GM11168 (cell line): ENCODE data around the gene OSBPL1A.

Source experiments
- in situ Hi-C: fragments of 300-500 bp; cut with MboI; formaldehyde crosslinking; loops from one replicate; pipeline ENCODE4 v1.12.0; 2022; ENCODE audit warnings: low sequenced_read_pairs; ENCODE audit not compliant: unreplicated experiment

The OSBPL1A gene

DNA sequence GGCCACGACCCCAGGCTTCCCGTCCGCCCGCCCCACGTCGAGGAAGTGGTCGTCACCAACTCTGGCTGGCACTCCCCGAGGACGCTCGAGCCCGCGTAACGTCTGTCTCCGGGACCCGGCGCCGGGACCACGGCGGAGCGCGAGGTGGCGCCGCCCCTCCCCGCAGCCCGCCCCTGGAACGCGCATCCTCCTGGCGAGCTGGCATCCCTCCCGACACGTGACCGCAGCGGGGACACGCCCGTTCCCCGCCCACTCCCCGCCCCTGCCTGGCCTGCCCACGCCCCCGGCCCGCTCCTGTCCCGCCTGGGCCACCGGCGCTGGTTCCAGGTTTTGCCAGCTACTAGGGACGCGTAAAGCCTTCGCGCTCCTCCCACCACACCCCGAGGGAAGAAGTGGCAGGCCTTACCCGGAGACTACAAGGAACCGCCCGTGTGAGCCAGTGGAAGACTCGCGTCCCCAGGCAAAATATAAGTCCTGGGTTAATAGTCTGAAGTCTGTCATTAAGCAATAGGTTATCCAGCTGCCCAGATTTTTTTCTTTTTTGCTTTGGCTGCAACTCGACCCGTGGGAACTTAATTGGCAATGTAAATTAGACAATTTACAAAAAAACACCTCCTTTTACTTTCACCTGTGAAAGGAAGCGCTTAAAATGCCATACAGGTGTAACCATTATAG, at the start of gene OSBPL1A:
Gene OSBPL1A (minus strand): TSS at position 131 of the 675 bp plus-strand sequence. CDS start 20,291 bp downstream, outside the sequence.
- in situ Hi-C loops, result no loop called here

DNA sequence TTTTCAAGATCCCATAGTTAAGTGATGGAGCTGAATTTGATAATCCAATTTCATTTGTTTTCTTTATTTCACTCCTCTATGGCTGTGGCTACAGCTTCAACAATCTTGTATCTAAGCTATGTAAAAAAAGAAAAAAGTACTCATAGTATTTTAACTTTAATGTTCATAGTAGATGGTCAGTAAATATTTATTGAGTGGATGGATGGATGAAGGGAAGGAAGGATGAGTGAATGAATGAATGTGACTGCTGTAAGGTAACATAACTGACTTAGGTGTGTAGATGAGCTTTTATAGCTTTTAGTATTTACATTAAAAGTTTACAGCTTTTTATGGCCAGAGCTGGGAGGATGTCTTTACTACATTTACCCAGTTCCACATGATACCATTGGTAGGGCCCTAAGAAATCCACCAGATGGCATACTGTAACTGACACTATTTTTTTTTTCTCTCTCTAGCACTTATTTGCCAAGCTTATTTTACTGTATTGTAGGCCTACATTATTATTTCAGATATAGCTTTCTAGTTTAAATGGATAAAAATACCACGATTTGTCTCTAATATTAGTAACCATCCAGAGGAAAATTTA, 49.4 kb upstream of the OSBPL1A start:
- in situ Hi-C loops, result no loop called here

DNA sequence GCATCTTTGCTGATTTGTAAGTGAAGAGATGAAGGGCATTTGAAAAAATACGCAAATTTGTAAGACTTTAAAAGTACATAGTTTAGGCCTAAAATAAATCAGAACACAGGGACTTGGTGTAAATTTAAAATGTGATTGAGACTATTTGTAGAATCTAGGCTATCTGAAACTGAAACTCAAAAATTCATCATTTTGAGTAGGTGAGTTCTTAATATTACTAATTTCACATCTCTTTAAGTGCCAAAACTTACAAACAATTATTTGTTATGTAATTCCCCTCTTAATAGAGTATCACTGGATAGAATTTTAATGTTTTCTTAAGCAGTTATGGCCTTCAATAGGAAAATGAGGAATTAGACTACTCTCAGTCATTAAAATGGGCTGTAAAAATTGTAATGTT, 48.8 kb upstream of the OSBPL1A start:
- in situ Hi-C loops, result no loop called here

DNA sequence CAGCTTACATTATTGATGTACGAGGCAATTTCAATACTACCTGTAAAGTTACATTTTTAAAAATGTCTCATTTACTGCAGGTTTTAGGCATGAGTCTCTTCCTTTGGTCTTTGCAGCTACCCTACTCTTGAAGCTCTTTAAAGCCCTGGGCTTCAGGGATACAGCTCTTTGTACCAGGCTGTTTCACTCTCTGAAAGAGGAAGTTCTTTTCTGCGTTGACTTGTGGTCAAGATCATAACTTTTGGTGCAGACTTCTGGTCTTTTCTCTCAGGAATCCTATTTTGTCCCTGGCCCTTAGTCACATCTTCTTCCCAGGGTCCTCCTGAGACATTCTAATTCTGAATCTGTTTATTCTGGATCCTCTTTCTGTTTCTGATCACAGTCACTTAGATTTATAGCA, 46.2 kb upstream of the OSBPL1A start:
- in situ Hi-C loops, result no loop called here

DNA sequence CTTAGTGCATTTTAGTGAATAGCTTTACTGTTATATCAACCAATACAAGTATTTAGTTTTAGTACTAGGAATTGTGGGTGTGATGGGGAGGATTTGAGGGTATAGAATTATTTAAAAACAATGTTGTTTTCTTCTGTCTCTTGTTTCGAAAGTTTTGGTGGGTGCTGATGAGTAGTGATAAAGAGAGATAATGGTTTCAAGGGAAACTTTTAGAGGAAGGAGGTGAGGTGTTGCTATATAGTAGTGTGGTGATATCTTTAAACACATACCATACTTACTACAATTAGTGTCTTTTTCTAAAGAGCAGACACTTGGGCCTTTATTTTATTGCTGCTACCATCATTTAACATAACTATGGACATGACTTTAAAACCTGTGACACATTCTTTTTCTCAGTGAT, 39.3 kb upstream of the OSBPL1A start:
- in situ Hi-C loops, result no loop called here

DNA sequence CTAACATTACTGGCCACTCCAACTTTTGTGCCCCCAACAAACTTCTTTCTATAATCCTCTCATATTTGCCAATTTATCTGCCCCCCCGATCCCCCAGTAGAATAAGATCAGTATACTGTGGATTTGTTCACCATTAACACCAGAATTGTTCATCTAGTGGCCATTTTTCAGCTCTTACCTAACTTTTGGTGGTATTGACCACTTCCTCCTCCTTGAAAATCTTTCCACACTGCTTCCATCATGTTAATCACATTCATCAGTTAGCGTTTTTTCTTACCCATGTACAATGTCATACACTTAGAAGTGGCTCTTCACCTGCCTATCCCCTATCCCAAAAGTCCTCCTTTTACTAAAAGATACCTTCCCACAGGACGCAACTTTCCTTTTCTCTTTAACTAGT, 35.0 kb upstream of the OSBPL1A start:
- in situ Hi-C loops, result no loop called here

DNA sequence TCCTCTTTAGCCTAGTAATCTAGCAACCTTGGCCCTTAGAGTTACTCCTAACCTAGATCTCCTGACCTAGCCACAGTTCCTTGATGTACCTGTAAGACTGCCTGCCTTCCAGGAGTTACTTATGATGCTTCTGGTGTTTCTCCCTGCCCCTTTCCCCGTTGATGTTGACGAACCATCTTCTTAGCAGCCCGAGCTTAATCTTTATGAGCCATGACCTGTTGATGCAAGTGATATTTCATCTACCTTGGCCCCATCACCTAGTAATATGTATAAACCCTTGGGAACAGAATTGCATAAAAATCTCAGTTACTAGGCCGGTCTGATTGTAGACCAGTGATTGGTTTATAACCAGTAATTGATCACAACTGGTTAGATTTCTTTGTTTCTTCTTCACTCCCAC, 31.6 kb upstream of the OSBPL1A start:
- in situ Hi-C loops, result no loop called here

DNA sequence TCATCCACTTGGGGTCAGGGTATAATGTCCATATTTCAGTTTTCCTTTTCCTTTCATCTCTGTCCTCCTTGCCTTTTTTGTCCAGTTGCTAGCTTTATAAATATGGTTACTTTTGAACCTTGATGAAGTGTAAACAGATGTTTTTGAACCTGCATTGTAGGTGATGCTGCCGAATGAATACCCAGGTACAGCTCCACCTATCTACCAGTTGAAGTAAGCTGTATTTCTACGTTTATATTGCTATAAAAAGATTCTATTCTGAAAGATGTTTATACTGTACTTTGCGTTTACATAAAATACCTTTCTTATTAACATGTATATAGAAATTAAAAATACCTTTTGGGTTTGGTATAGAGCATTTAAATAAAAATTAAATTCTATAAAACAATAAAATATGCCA, 31.1 kb upstream of the OSBPL1A start:
- in situ Hi-C loops, result no loop called here

DNA sequence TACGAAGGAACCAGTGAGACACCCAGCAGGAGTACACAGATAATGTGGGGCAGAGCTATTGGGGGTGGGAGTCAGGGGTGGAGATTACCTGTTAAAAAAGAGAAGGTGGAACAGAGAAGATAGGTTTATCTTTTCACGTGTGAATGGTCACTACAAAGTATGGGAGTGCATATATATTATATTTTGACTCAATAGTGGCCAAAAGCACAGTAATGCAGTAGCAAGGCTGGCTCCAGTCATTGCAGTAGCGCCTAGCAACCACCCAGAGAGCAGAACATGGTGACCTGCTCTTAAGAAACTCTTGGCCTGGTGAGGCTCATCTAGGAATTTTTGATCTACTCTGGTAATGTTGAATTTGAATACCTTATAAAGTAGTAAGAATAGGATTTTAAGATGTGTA, 29.9 kb upstream of the OSBPL1A start:
- in situ Hi-C loops, result no loop called here

DNA sequence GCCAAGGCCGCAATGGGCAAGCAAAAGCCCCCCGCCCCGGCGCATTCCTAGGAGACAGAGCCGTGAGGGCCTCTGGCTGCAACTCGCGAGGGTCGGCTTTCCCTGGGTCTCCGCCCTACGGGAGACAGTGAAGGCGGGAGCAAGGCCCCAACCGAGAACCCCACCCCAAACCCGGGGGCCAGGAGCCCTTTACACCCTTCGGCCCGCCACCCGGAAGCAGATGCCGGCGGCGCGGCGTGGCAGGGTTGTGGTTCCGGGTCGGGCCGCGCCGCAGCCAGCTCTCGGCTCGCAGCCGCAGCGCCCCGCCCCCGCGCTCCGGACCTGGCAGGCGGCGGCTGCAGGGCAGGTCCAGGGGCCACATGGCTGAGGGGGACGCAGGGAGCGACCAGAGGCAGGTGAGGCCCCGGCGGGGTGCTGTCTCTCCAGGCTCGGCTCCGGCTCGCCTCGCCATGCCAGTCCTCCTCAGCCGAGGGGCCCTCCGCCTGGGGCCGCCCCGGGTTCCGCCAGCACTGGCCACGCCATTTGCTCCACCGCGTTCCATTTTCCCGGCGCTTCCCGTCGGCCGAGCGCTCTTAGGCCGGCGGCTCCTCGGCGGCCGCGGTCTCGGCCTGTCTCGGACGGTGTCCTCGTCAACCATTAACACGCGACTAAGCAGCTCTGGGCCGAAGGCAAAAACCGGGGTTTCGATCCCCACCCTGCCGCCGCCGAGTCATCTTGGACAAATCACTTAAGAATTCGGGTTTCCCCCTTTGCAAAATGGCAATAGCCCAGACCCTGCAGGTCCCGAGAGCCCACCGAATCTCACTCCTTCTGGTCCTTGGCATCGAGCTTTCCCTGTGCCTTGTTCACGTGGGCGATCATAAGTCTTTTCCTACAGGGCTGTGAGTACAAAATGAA, 29.0 kb upstream of the OSBPL1A start, which contains the start of gene IMPACT:
Gene IMPACT (plus strand): TSS at position 273 of the 897 bp plus-strand sequence. CDS start 87 bp downstream, at position 360.
- in situ Hi-C loops, result no loop called here

DNA sequence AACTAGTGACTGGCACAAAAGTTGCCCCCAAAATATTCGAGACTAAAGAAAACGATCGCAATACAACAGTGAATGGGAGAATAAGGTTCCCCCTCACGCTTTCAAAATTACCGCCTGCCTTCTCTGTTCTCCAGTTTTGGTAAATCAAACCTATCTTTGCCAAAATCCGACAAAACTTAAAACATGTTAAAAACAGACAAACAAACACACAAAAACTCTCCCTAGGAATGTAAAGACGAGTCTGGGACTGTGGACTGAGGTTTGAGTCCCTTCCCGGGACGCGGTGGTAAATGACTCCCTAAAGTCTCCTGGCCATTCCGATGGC, 28.4 kb upstream of the OSBPL1A start:
- in situ Hi-C loops, result no loop called here

DNA sequence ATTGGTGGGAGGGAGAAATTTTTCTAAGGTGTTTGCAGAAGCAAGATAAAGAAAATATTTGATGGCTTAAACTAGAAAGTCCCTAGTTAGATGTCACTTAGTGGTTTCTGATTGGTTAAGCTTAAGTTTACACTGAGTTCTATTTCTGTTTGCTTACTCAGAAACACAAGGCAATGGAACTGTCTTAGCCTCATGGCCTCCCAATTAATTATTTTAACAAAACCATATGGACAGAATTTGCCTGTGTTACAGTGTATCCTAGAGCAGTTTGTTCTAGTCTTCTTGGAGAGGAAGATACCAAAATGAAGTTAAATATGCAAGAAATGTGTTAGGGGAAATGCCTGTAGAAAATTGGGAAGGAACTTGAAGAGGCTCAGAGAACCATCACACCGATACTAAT, 24.2 kb upstream of the OSBPL1A start:
- in situ Hi-C loops, result no loop called here

DNA sequence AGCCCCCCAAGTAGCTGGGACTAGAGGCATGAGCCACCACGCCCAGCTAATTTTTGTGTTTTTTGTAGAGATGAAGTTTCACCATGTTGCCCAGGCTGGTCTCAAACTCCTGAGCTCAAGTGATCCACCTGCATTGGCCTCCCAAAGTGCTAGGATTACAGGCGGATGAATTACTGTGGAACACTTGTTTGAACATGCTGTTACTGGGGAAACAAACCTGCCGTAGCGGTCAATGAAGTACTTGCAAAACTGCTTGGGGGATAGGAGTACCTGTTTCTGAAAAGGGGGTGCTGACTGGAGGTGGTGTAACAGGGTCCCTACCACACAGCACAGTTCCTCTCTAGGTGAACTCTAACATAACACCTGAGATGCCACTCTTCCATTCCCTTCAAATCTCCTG, 22.9 kb upstream of the OSBPL1A start:
- in situ Hi-C loops, result no loop called here

DNA sequence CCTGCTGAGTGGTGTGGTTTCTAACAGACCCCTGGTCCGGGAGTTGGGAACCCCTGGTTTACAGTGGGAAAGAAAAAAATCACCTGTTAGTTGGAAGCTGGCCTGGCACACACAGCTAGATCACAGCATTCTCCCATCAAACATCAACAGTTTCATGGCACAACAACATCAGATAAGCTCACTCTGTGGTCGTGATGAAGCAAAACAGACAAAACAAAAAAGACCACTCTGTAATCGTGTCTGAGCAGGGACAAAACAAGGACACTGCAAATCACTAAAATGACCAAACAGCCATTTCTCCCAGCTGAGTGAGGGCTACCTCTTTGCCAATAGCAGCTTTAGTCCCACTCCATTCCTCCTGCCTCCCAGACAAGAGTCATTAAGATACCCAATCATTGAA, 19.9 kb upstream of the OSBPL1A start:
- in situ Hi-C loops, result no loop called here

DNA sequence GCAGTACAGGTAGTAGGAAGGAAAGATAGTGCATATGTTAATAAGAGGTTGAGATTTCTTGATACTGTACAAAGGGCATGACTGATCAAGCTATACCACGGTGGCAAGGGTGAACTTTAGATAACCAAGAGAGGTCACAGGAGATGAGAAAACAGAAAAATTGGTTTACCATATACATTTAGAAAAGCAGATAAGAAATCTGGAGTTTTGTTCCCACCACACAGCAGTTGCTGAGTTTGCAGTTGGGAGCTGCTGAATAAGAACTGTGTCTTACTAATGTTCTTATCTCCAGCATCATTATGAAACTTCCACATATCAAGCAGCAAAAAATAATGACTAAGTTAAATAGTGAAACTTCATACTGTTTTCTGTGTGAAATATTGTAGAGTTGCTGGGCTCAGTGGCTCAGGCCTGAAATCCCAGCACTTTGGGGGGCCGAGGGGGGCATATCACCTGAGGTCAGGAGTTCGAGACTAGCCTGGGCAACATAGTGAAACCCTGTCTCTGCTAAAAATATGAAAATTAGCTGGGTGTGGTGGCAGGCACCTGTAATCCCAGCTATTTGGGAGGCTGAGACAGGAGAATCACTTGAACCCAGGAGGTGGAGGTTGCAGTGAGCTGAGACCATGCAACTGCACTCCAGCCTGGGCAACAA, 16.9 kb upstream of the OSBPL1A start:
- in situ Hi-C loops, result no loop called here

DNA sequence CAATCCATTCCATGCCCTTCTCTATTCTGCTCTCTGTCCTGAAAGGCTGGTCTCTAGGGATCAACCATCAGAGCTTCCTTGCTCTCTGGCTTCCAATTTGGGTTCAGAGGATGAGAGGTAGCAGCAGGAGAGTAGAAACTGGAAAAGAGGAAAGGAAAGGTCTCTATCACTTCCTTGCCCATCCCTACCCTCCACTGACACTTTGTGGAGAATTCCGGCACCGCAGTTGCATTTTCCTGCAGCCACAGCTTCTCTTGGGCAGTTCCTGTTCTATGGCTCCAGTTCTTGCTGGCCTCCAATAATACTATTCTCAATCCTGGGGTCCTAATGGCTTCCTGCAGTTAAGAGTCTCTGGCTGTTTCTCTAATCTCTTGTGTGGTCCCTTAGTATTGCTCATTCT, 15.5 kb upstream of the OSBPL1A start:
- in situ Hi-C loops, result no loop called here

DNA sequence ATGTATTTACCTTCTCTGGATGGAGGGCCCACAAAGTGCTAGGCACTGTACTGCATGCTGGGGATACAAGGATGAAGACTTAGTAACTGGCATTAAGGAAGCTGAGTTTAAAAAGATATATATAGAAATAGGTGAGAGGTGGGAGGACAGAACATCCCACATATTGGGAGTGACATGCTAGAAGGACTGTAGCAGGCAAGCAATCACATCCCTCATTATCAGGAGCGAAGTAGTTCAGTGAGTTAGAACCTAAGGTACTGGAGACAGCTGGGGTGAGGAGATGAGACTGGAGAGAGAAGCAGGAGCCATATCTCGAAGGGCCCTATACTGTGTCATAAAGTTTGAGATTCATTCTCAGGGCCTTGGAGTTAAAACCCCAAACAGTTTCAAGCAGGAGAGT, 10.9 kb upstream of the OSBPL1A start:
- in situ Hi-C loops, result no loop called here

DNA sequence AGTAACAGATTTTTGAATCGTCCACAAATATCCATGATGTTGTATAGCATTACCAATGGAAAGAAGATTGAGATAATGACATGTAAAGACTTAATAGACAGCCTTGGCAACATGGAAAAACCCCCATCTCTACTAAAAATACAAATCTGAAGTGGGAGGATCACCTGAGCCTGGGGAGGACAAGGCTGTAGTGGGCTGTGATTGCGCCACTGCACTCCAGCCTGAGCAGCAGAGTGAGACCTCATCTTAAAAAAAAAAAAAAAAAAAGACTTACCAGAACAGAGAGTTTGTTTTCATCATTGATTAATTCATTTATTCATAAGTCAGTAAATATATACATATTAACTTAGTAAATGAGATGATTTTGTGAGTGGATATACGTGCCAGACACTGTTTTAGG, 7.0 kb upstream of the OSBPL1A start:
- in situ Hi-C loops, result no loop called here

DNA sequence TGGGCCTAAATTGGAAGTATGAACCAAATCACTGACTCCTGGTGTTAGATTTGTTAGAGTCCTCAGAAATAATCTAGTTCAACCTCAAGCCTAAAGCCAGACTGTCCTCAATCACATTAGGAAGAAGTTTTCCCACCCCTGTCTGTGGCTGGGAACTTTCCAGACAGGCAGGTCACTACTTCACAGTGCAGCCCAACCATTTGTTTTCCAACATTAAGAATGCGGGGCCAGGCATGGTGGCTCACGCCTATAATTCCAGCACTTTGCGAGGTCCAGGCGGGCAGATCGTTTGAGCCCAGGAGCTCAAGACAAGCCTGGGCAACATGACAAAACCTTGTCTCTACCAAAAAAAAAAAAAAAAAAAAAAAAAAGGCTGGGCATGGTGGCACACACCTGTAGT, 5.5 kb upstream of the OSBPL1A start:
- in situ Hi-C loops, result no loop called here

DNA sequence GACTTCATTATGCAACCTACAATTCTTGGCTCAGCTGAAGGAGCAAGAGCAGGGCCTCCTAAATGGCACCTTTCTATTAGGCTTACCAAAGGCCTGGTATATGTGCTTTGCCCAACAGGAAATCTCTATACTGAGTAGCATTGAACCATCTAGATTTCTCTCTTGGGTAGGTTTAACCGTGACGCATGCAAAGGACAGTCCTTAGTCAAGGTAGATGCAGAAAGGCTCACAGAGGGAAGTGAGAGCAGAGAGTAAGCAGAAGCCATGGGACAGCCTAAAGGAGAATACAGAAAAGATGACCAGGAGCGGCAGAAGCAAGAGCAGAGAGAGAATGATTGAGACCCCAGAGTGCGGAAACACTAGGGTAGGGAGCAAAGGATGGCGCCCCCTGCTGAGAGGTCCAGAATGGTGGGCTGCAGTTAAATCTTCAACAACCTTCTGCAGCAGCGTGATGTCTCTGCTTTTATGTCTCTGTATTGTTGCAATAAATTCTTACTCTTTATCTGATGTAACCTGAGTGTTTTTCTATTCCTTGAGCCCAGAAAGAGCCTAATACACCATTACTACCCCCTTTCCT, 4.7 kb upstream of the OSBPL1A start:
- in situ Hi-C loops, result no loop called here

DNA sequence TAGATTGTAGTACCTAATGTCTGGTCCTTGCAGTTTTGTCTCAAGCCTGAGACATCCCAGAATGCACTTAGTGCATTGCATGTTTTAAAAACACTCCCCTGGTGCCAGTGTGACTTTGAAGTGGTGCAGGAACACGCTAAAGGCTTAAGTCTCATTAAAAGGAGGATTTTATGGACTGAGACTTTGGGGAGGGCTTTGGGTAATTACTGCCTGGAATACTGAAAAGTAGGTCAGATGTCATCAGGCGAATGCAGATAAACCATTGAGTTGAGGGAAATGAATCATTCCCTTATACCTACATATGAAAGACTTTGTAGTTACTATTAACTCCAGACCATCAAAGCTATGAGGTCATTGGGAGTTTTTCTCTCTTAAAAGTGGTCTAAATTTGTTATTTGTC, 3.0 kb upstream of the OSBPL1A start:
- in situ Hi-C loops, result no loop called here
